Effector memory CD4-positive, alpha-beta T cell (primary cell): ENCODE data around the gene FOXD4L1.
"Not testable (repeated sequence)": the region's sequence is repeated elsewhere in the genome, so short reads cannot be mapped to it uniquely, and the experiment has no call there.

ENCODE experiments used
- DNase-seq, 3 donors: peaks; one replicate each; pipeline ENCODE4 v3.0.0-alpha.2; 2020
- H3K27ac ChIP-seq: 2 replicates; pipeline ENCODE4 v1.7.0; 2013; ENCODE audit warnings: mild to moderate bottlenecking, low read length, moderate library complexity; ENCODE audit not compliant: insufficient read depth, poor library complexity, severe bottlenecking
- H3K27me3 ChIP-seq: replicated peaks from 2 replicates; pipeline ENCODE4 v1.7.0; 2013; ENCODE audit warnings: mild to moderate bottlenecking, low read length; ENCODE audit not compliant: insufficient read depth, control insufficient read depth, poor library complexity, severe bottlenecking
- H3K36me3 ChIP-seq: 2 replicates; pipeline ENCODE4 v1.7.0; 2013; ENCODE audit warnings: mild to moderate bottlenecking, low read length, moderate library complexity; ENCODE audit not compliant: control insufficient read depth, insufficient read depth
- H3K4me1 ChIP-seq: 2 replicates; pipeline ENCODE4 v1.7.0; 2013; ENCODE audit warnings: low read length, mild to moderate bottlenecking; ENCODE audit not compliant: control insufficient read depth, insufficient read depth, poor library complexity, severe bottlenecking
- H3K4me3 ChIP-seq: 2 replicates; pipeline ENCODE4 v1.7.0; 2013; ENCODE audit warnings: low read length, low read depth, mild to moderate bottlenecking; ENCODE audit not compliant: insufficient read depth, poor library complexity, severe bottlenecking
- H3K9me3 ChIP-seq: 2 replicates; pipeline ENCODE4 v1.7.0; 2013; ENCODE audit warnings: mild to moderate bottlenecking, low read length, moderate library complexity; ENCODE audit not compliant: control insufficient read depth

Gene FOXD4L1

DNA sequence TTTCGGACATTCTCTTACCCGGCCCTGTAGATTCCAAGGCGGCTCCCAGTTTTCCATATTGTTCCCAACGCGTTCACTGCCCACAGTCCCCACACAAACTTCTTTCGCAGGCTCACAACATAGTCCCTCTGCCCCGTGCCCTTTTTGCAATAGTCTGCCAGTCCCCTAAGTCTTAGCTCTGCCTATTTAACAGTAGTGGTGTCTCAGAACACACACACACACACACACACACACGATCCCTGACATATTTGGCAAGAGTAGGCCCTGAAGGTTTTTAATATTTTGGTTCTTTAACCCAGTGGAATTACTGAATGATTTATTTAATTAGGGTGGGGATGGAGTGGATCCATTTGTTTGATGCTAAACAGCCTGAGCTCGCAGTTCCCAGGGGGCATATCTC, 44.1 kb downstream of the FOXD4L1 start:
- H3K9me3 ChIP-seq, H3K4me3 ChIP-seq: not testable (repeated sequence)

More for the DNA sequence above, 44.1 kb downstream of the FOXD4L1 start:
- H3K27me3 ChIP-seq, H3K27ac ChIP-seq, H3K36me3 ChIP-seq, H3K4me1 ChIP-seq, DNase-seq: not testable (repeated sequence)
